Activated naive CD8-positive, alpha-beta T cell treated with anti-CD3 and anti-CD28 coated beads for 36 hours (primary cell): ENCODE data around the gene NOP56. TPM values are rescaled to one million over a fixed set of nuclear protein-coding genes. Genes with fewer than 3 reads are reported as not detected.

Experiments used
- DNase-seq: peaks from one replicate; pipeline ENCODE4 v3.0.0; 2021
- H3K27ac Mint-ChIP-seq: one replicate; pipeline ENCODE4 v1.8.0; 2022; ENCODE audit warnings: mild to moderate bottlenecking, moderate library complexity, mixed read lengths
- H3K27me3 Mint-ChIP-seq: one replicate; pipeline ENCODE4 v1.8.0; 2022; ENCODE audit warnings: mild to moderate bottlenecking, mixed read lengths
- H3K36me3 Mint-ChIP-seq: one replicate; pipeline ENCODE4 v1.8.0; 2021; ENCODE audit warnings: mild to moderate bottlenecking, mixed read lengths
- H3K4me1 Mint-ChIP-seq: one replicate; pipeline ENCODE4 v1.8.0; 2021; ENCODE audit warnings: mixed read lengths
- H3K4me3 Mint-ChIP-seq: one replicate; pipeline ENCODE4 v1.8.0; 2022; ENCODE audit warnings: mild to moderate bottlenecking, moderate library complexity, mixed read lengths
- H3K9me3 Mint-ChIP-seq: one replicate; pipeline ENCODE4 v1.8.0; 2022; ENCODE audit warnings: mixed read lengths
- total RNA-seq, 2 experiments: library from RNA; stranded (reverse); gene quantifications; one replicate each; pipeline ENCODE4 v1.2.3, GENCODE V29; 2021

The NOP56 gene
- total RNA-seq, 2 experiments from 2014 or later, result 937 to 970 TPM

- Mint-ChIP-seq H3K9me3 (no peaks in the 10 kb centered on the region), H3K36me3 (no peaks in the 10 kb centered on the region), H3K27me3 (peaks cover 8% of the 10 kb centered on the region), H3K27ac (no peak overlapping the region), H3K4me1 (peaks cover 2% of the 10 kb centered on the region), H3K4me3 (no peak overlapping the region)
- DNase-seq, result no peak
These were observed 27.4 kb upstream of the NOP56 start for GRCh38 chr20:2625062-2625461.

- H3K27me3 Mint-ChIP-seq, result peaks cover 14% of the 10 kb centered on the region
- no peak overlapping the region for H3K27ac Mint-ChIP-seq
- H3K9me3 Mint-ChIP-seq, result peaks cover 8% of the 10 kb centered on the region
- no peak overlapping the region for H3K4me3 Mint-ChIP-seq
- no peaks in the 10 kb centered on the region for H3K36me3 Mint-ChIP-seq
- no peak for DNase-seq
- no peaks in the 10 kb centered on the region for H3K4me1 Mint-ChIP-seq
These were observed 25.4 kb upstream of the NOP56 start for GRCh38 chr20:2626853-2627541.

GRCh38 chr20:2631228-2631627, 21.2 kb upstream of the NOP56 start:
- Mint-ChIP-seq H3K4me3 (no peak overlapping the region), H3K36me3 (no peaks in the 10 kb centered on the region), H3K27ac (no peak overlapping the region), H3K4me1 (no peaks in the 10 kb centered on the region), H3K27me3 (peaks cover 19% of the 10 kb centered on the region), H3K9me3 (peaks cover 8% of the 10 kb centered on the region)
- no peak for DNase-seq

DNA sequence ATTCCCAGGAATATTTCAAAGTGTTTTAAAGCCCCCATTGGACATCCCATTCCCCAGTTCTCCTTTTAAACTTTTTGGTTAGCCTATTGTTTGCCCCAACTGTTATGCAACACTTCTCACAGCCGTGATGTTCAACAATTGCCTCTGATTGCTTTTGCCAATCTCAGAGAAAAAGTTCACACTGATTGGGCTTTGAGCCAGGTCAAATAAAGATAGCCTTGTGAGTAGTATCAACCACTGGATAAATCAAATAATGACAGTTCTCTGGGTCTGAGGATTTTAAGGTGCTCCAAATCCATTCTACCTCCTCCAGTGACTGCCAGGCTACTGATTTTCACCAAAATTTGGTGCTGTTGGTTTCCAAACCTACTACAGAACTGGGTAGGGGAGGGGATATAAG, 19.1 kb upstream of the NOP56 start:
- Mint-ChIP-seq H3K9me3 (peaks cover 8% of the 10 kb centered on the region), H3K27me3 (peaks cover 19% of the 10 kb centered on the region), H3K36me3 (no peaks in the 10 kb centered on the region), H3K27ac (no peak overlapping the region), H3K4me1 (no peaks in the 10 kb centered on the region), H3K4me3 (no peak overlapping the region)
- DNase-seq, result no peak

DNA sequence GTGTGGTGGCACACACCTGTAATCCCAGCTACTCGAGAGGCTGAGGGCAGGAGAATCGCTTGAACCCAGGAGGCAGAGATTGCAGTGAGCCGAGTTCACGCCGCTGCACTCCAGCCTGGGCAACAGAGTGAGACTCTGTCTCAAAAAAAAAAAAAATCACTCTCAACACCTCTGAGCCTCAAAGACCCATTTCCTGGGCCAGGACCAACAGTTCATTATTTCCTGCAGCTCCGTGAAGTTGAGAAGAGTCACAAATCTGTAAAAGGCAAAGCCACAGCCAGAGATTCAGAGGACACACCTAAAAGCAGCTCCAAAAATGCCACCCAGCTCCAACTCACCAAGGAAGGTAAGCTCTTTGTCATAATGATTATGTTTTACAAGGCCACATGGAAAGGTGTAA, 15.2 kb upstream of the NOP56 start:
- no peak overlapping the region for H3K4me3 Mint-ChIP-seq
- H3K9me3 Mint-ChIP-seq, result no peaks in the 10 kb centered on the region
- no peaks in the 10 kb centered on the region for H3K36me3 Mint-ChIP-seq
- DNase-seq, result no peak
- H3K4me1 Mint-ChIP-seq, result no peaks in the 10 kb centered on the region
- H3K27ac Mint-ChIP-seq, result no peak overlapping the region
- H3K27me3 Mint-ChIP-seq, result peaks cover 5% of the 10 kb centered on the region

DNA sequence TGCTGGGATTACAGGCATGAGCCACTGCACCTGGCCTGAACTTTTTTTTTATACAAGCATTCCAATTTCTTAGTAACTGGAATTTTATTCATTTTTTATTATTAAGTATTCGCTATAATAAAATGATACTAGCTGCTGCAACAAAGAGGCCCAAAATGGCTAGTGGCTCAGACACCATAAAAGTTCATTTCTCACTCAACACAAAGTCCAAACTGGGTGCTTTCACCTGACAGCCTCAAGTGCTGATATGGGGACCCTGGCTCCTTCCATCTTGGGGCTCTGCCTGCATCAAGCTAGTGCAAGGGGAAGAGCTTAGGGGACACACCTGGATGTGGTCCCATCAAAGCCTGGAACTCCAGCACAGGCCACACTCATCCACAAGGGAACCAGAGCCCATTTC, 12.2 kb upstream of the NOP56 start:
- H3K4me1 Mint-ChIP-seq, result no peaks in the 10 kb centered on the region
- H3K27me3 Mint-ChIP-seq, result no peaks in the 10 kb centered on the region
- no peak for DNase-seq
- no peak overlapping the region for H3K27ac Mint-ChIP-seq
- H3K4me3 Mint-ChIP-seq, result no peak overlapping the region
- peaks cover 4% of the 10 kb centered on the region for H3K36me3 Mint-ChIP-seq
- no peaks in the 10 kb centered on the region for H3K9me3 Mint-ChIP-seq

DNA sequence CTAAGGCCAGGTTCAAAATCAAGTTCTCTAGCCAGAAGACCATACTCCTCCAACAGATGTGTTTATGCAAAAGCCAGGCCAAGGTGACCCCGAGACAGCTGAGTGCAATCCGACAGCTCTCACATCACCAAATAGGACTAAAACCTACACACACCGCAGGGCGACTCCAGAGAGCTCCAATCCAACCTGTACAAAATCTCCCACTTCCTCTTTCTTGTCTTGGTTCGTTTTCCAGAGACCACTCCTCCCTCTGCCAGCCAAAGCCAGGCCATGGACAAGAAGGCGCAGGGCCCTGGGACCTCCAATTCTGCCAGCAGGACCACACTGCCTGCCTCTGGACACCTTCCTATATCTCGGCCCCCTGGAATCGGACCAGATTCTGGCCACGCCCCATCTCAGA, 11.5 kb upstream of the NOP56 start:
- Mint-ChIP-seq H3K4me1 (no peaks in the 10 kb centered on the region), H3K27ac (no peak overlapping the region), H3K27me3 (no peaks in the 10 kb centered on the region), H3K9me3 (no peaks in the 10 kb centered on the region), H3K36me3 (peaks cover 4% of the 10 kb centered on the region), H3K4me3 (no peak overlapping the region)
- DNase-seq, result no peak

- H3K4me1 Mint-ChIP-seq, result peaks cover 3% of the 10 kb centered on the region
- no peak overlapping the region for H3K27ac Mint-ChIP-seq
- H3K4me3 Mint-ChIP-seq, result no peak overlapping the region
- H3K27me3 Mint-ChIP-seq, result no peaks in the 10 kb centered on the region
- no peak for DNase-seq
- peaks cover 4% of the 10 kb centered on the region for H3K36me3 Mint-ChIP-seq
- H3K9me3 Mint-ChIP-seq, result no peaks in the 10 kb centered on the region
These were observed 8.7 kb upstream of the NOP56 start for GRCh38 chr20:2643708-2644107.

DNA sequence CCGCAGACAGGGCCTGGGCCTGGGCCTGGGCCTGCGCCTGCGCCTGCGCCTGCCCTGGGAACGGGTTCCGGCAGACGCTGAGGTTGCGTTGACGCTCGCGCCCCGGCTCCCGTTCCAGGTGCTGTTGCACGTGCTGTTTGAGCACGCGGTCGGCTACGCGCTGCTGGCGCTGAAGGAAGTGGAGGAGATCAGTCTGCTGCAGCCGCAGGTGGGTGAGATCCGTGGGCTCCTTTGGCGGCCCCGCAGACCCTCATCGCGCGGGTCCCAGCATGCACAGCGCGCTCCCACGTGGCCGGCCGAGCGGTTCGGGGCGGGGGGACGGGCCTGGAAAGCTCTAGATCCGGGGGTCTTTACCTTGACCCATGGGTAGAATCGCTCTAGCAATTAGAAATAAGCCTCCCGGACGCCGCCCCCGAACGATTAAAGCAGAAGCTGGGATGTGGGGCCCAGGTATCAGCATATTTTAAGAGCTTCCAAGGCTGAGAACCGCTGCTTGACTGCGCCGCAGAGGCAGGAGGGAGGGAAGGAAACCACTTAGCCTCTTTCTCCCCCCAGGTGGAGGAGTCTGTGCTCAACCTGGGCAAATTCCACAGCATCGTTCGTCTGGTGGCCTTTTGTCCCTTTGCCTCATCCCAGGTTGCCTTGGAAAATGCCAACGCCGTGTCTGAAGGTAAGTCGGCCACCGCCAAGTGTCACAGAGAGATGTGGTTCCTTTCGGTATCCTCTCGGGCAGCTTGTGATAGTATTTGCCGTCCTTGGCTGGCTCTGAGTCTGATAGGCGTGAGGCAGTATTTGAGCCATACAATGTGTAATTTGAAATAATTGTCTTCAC, 508 bp downstream of the NOP56 start:
- peaks cover 55% of the 10 kb centered on the region for H3K36me3 Mint-ChIP-seq
- peak overlapping the region; percentile 92 for H3K27ac Mint-ChIP-seq
- peaks cover 41% of the 10 kb centered on the region for H3K4me1 Mint-ChIP-seq
- no peaks in the 10 kb centered on the region for H3K9me3 Mint-ChIP-seq
- peak overlapping the region; percentile 90 for H3K4me3 Mint-ChIP-seq
- no peak for DNase-seq
- peaks cover 6% of the 10 kb centered on the region for H3K27me3 Mint-ChIP-seq

DNA sequence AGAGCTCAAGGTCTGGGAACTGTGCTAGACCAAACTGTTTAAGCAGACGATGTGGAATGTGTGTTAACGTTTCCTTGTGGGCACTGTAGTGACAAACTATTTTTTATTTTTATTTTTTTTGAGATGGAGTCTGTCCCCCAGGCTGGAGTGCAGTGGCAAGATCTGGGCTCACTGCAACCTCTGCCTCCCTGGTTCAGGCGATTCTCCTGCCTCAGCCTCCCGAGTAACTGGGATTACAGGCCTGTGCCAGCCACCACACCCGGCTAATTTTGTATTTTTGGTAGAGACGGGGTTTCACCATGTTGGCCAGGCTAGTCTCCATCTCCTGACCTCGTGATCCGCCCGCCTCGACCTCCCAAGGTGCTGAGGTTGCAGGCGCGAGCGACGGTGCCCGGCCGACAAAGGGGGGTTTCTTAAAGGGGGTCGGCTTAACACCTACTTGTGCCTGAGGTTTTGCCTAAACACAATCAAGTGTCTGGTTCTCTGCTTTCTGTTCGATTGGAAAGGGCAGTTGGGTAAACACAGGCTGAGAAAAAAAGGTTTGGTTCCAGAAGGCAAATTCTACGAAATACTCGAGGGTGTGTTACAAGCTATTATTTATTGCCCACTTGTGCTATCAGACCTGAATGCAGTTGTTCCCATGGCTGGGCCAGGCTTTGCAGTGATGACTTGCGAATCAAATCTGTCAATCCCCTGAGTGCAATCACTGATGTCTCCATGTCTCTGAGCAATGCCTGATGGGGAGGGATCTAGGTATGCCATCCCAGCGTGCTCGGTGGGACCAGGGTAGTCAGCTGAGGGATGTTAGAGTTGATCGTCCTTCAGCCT, 1.3 kb downstream of the NOP56 start:
- no peak for DNase-seq
- H3K27me3 Mint-ChIP-seq, result peaks cover 6% of the 10 kb centered on the region
- peaks cover 41% of the 10 kb centered on the region for H3K4me1 Mint-ChIP-seq
- H3K4me3 Mint-ChIP-seq, result peak overlapping the region; percentile 90
- peaks cover 60% of the 10 kb centered on the region for H3K36me3 Mint-ChIP-seq
- H3K27ac Mint-ChIP-seq, result peak overlapping the region; percentile 92
- H3K9me3 Mint-ChIP-seq, result no peaks in the 10 kb centered on the region

DNA sequence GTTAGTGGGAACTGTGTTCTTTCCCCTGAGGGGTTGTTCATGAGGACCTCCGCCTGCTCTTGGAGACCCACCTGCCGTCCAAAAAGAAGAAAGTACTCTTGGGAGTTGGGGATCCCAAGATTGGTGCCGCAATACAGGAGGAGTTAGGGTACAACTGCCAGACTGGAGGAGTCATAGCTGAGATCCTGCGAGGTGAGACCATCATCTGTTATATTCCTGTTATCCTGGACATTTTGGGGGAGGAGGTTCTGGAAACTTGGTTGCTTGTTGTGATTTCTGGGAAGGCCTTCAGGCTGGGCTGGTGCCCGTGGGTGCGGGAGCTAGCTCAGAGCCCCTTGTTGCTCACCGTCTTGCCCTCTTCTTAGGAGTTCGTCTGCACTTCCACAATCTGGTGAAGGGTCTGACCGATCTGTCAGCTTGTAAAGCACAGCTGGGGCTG, 2.0 kb downstream of the NOP56 start:
- peaks cover 41% of the 10 kb centered on the region for H3K4me1 Mint-ChIP-seq

GRCh38 chr20:2654831-2655230, 2.4 kb downstream of the NOP56 start:
- no peak for DNase-seq
- peaks cover 38% of the 10 kb centered on the region for H3K4me1 Mint-ChIP-seq
- H3K27me3 Mint-ChIP-seq, result peaks cover 6% of the 10 kb centered on the region
- peak overlapping the region; percentile 90 for H3K4me3 Mint-ChIP-seq
- no peaks in the 10 kb centered on the region for H3K9me3 Mint-ChIP-seq
- H3K27ac Mint-ChIP-seq, result peak overlapping the region; percentile 92
- peaks cover 63% of the 10 kb centered on the region for H3K36me3 Mint-ChIP-seq

More for the DNA sequence above, 2.0 kb downstream of the NOP56 start:
- Mint-ChIP-seq H3K4me3 (peak overlapping the region; percentile 90), H3K36me3 (peaks cover 63% of the 10 kb centered on the region), H3K9me3 (no peaks in the 10 kb centered on the region), H3K27me3 (peaks cover 6% of the 10 kb centered on the region), H3K27ac (peak overlapping the region; percentile 92)
- no peak for DNase-seq

GRCh38 chr20:2655331-2656116, 3.1 kb downstream of the NOP56 start:
- peak overlapping the region; percentile 90 for H3K4me3 Mint-ChIP-seq
- no peak for DNase-seq
- peaks cover 6% of the 10 kb centered on the region for H3K27me3 Mint-ChIP-seq
- peak overlapping the region; percentile 92 for H3K27ac Mint-ChIP-seq
- H3K4me1 Mint-ChIP-seq, result peaks cover 35% of the 10 kb centered on the region
- peaks cover 62% of the 10 kb centered on the region for H3K36me3 Mint-ChIP-seq
- no peaks in the 10 kb centered on the region for H3K9me3 Mint-ChIP-seq

GRCh38 chr20:2656471-2657117, 4.2 kb downstream of the NOP56 start:
- Mint-ChIP-seq H3K36me3 (peaks cover 62% of the 10 kb centered on the region), H3K27me3 (peaks cover 6% of the 10 kb centered on the region), H3K4me1 (peaks cover 35% of the 10 kb centered on the region), H3K4me3 (peak overlapping the region; percentile 90), H3K27ac (peak overlapping the region; percentile 92), H3K9me3 (no peaks in the 10 kb centered on the region)
- DNase-seq, result no peak
